Caco-2 (cell line): ENCODE results near the gene SEMA3A. TPM values are rescaled to one million over a fixed set of nuclear protein-coding genes. Genes with fewer than 3 reads are reported as not detected.
A peak's percentile ranks its signal among the peaks of the same experiment; 100 is the strongest.

Experiments
- BruUV-seq: library from RNA; stranded (reverse); fragments of 400-500 nt; replicated peaks from 2 replicates; lab custom pipeline; 2021; lab: Mats Ljungman, UMichigan
- CTCF ChIA-PET: fragments of 300-600 bp; sonication (Branson Sonifier 250); formaldehyde crosslinking; loops from one replicate; lab custom pipeline; 2022; ENCODE audit warnings: antibody characterized with exemption; lab: Charles Lee
- POLR2A ChIA-PET: fragments of 300-600 bp; sonication (Branson Sonifier 250); formaldehyde crosslinking; loops from one replicate; lab custom pipeline; 2022; ENCODE audit warnings: antibody characterized with exemption; lab: Charles Lee
- DNase-seq, 2 experiments: peaks; one replicate each; pipeline versions ENCODE4 v3.0.0 to v3.0.0-alpha.2; 2020 to 2022
- H3K27me3 ChIP-seq: replicated peaks from 2 replicates; pipeline ENCODE4 v1.6.0; 2011; ENCODE audit warnings: low read length; ENCODE audit not compliant: control insufficient read depth, insufficient read depth
- H3K36me3 ChIP-seq: 2 replicates; pipeline ENCODE4 v1.5.1; 2011; ENCODE audit warnings: low read length; ENCODE audit not compliant: control insufficient read depth, insufficient read depth
- H3K4me1 ChIP-seq: fragments of 250-450 bp; sonication (Bioruptor Pico); 2 replicates; pipeline ENCODE4 v1.5.1; 2020; ENCODE audit warnings: mild to moderate bottlenecking
- H3K4me3 ChIP-seq: 2 replicates; pipeline ENCODE4 v1.5.1; 2011; ENCODE audit warnings: low read depth, mild to moderate bottlenecking, control low read depth, low read length
- H3K9me3 ChIP-seq: fragments of 250-450 bp; sonication (Bioruptor Pico); 2 replicates; pipeline ENCODE4 v1.5.1; 2020; ENCODE audit warnings: mild to moderate bottlenecking, moderate library complexity
- H3K27ac Mint-ChIP-seq: one replicate; pipeline ENCODE4 v1.8.0; 2022; ENCODE audit warnings: mixed read lengths; ENCODE audit not compliant: unreplicated experiment
- H3K27me3 Mint-ChIP-seq: one replicate; pipeline ENCODE4 v1.8.0; 2022; ENCODE audit warnings: mixed read lengths; ENCODE audit not compliant: insufficient read depth, unreplicated experiment
- H3K36me3 Mint-ChIP-seq: one replicate; pipeline ENCODE4 v1.8.0; 2022; ENCODE audit warnings: mild to moderate bottlenecking, mixed read lengths; ENCODE audit not compliant: insufficient read depth, unreplicated experiment
- H3K4me1 Mint-ChIP-seq: one replicate; pipeline ENCODE4 v1.8.0; 2022; ENCODE audit warnings: low read depth, mixed read lengths; ENCODE audit not compliant: unreplicated experiment
- H3K4me3 Mint-ChIP-seq: one replicate; pipeline ENCODE4 v1.8.0; 2022; ENCODE audit warnings: mild to moderate bottlenecking, moderate library complexity, mixed read lengths; ENCODE audit not compliant: unreplicated experiment
- H3K9me3 Mint-ChIP-seq: one replicate; pipeline ENCODE4 v1.8.0; 2022; ENCODE audit warnings: mixed read lengths; ENCODE audit not compliant: unreplicated experiment
- CTCF ChIP-seq, 2 experiments: fragments of 200-600 bp in 1 of 2; IDR thresholded peaks; 1 replicate in 1 of 2; 2 replicates in 1 of 2; pipeline versions ENCODE4 v1.5.1 to v1.8.0; 2011 to 2022; ENCODE audit warnings: antibody characterized with exemption in 1 of 2, control low read depth in 1 of 2, inconsistent platforms in 1 of 2, low read depth in 1 of 2, low read length in 1 of 2, mild to moderate bottlenecking in 1 of 2, moderate library complexity in 1 of 2; ENCODE audit not compliant: insufficient read depth in 1 of 2, severe bottlenecking in 1 of 2, unreplicated experiment in 1 of 2
- intact Hi-C: fragments of 100-400 bp; cut with micrococcal nuclease; formaldehyde crosslinking; loops from one replicate; pipeline ENCODE4 v1.10.0; 2022; ENCODE audit not compliant: unreplicated experiment
- total RNA-seq: library from RNA; stranded (reverse); gene quantifications from 2 replicates; pipeline ENCODE4 v1.2.3, GENCODE V29; 2022

SEMA3A gene
- total RNA-seq, 1 experiment from 2014 or later, result 55.1 TPM

- Histone ChIP-seq H3K9me3 (no peaks in the 10 kb centered on the region), H3K4me3 (no peak overlapping the region), H3K27me3 (no peaks in the 10 kb centered on the region), H3K4me1 (peaks cover 5% of the 10 kb centered on the region), H3K36me3 (no peaks in the 10 kb centered on the region; the same call in 1 of the 2 replicates)
- Mint-ChIP-seq H3K27ac (no peak overlapping the region), H3K36me3 (peaks cover 28% of the 10 kb centered on the region), H3K4me3 (no peak overlapping the region), H3K9me3 (no peaks in the 10 kb centered on the region), H3K4me1 (peaks cover 17% of the 10 kb centered on the region), H3K27me3 (no peaks in the 10 kb centered on the region)
- TF ChIP-seq CTCF (IDR thresholded peaks at IDR 0.05; ENCODE audit: insufficient read depth in 1 of 2, low read depth in 1 of 2, low read length in 1 of 2, severe bottlenecking in 1 of 2, unreplicated experiment in 1 of 2), result no peak
- ChIA-PET POLR2A (no interaction called here), CTCF (no interaction called here)
- DNase-seq, result no peak
- intact Hi-C loops, result no loop called here
- no TSS peak for BruUV-seq
Measured at GRCh38 chr7:84009782-84010181, 184.8 kb downstream of the SEMA3A start.

GRCh38 chr7:84009051-84009450 is 185.5 kb downstream of the SEMA3A start:
- CTCF ChIA-PET, result no interaction called here
- no TSS peak for BruUV-seq
- TF ChIP-seq CTCF (IDR thresholded peaks at IDR 0.05; ENCODE audit: insufficient read depth in 1 of 2, low read depth in 1 of 2, low read length in 1 of 2, severe bottlenecking in 1 of 2, unreplicated experiment in 1 of 2), result no peak
- Histone ChIP-seq H3K27me3 (no peaks in the 10 kb centered on the region), H3K4me1 (peaks cover 4% of the 10 kb centered on the region), H3K36me3 (no peaks in the 10 kb centered on the region; the same call in 1 of the 2 replicates), H3K9me3 (no peaks in the 10 kb centered on the region), H3K4me3 (no peak overlapping the region)
- no peak for DNase-seq
- intact Hi-C loops, result no loop called here
- Mint-ChIP-seq H3K4me3 (no peak overlapping the region), H3K27me3 (no peaks in the 10 kb centered on the region), H3K27ac (no peak overlapping the region), H3K4me1 (peaks cover 15% of the 10 kb centered on the region), H3K9me3 (no peaks in the 10 kb centered on the region), H3K36me3 (peaks cover 28% of the 10 kb centered on the region)
- POLR2A ChIA-PET, result no interaction called here

DNA sequence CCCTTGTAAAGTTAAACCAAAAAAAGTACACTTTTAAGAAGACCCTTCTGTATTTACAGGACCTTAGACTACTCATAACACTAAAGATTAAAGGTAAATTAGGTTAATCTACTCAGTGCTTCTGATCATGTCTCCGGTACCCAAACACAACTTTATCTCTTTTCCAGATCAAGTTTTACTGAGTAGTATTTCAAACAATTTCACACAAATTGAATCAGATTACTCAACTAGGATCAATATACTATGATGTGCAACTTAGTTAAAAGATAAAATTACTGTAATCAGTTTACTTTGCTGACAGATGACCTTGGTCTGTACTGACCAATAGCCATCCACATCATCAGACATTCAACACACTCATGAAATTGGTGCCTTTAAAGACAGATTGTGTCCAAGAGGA is 191.4 kb downstream of the SEMA3A start:
- TF ChIP-seq CTCF (IDR thresholded peaks at IDR 0.05; ENCODE audit: insufficient read depth in 1 of 2, low read depth in 1 of 2, low read length in 1 of 2, severe bottlenecking in 1 of 2, unreplicated experiment in 1 of 2), result no peak
- Mint-ChIP-seq H3K27me3 (no peaks in the 10 kb centered on the region), H3K27ac (peak overlapping the region; percentile 35), H3K4me1 (peaks cover 6% of the 10 kb centered on the region), H3K36me3 (peaks cover 34% of the 10 kb centered on the region), H3K9me3 (no peaks in the 10 kb centered on the region), H3K4me3 (no peak overlapping the region)
- H3K36me3 ChIP-seq, result no peaks in the 10 kb centered on the region; the same call in 1 of the 2 replicates
- ChIA-PET CTCF (no interaction called here), POLR2A (no interaction called here)
- BruUV-seq, result no TSS peak
- H3K9me3 ChIP-seq, result no peaks in the 10 kb centered on the region
- peaks cover 18% of the 10 kb centered on the region for H3K4me1 ChIP-seq
- H3K4me3 ChIP-seq, result no peak overlapping the region
- intact Hi-C loops, result no loop called here
- H3K27me3 ChIP-seq, result no peaks in the 10 kb centered on the region
- no peak for DNase-seq
